Bronchus fibroblast of lung (primary cell): ENCODE results near the gene CFAP119. TPM values are rescaled to one million over a fixed set of nuclear protein-coding genes. Genes with fewer than 3 reads are reported as not detected.

Source experiments
- total RNA-seq: library from RNA; depleted of rRNA; stranded (reverse); fragments of >200 nt; gene quantifications from 2 replicates; pipeline ENCODE4 v1.2.3, GENCODE V29; 2015

CFAP119 gene
- 2.7 and 6.2 TPM in 2 replicates for total RNA-seq

DNA sequence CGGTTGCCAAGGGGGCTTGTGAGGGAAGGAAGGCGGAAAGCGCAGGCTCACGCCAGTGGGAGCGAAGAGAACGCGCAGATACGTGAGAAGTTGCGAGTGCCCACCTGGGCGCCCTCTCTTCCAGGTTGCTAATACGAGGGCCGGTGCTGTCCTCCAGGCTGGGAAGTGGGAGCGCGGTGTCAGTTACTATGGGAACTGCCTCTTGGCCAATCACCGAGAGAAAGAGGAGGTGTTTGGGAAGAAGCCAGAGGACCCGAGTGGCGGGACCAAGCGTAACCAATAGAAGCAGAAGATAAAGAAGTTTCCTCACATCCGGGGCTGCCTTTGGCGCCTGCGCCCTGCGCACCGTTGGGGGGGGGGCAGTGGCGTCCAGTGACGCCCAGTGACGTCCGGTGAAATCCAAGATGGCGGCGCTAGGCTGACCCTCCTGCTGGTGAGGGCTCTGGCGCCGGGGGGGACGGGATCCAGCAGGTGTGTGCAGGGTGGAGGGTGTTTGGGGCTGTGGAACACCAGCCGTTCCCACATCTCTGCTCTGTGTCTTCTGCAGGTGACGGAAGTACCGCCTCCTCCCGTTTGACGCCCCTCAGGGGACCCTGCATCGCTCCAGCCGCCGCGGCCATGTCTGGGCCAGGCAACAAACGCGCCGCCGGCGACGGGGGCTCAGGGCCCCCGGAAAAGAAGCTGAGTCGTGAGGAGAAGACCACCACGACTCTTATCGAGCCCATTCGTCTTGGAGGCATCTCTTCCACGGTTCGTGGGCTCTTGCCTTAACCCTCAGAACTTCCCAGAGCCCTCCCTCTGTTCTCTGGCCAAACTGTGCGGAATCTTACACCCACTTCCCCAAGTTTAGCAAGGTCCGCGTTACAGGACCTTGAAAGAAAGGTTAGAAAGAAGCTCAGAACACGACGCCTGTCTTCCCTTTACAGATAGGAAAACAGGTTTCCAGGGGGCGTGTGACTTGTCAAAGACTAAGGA, at the start of gene CFAP119, which contains the start of gene RNF40:
Gene CFAP119, minus strand, starts transcription at position 135 of the 975 bp plus-strand sequence. CDS start 314 bp downstream, outside the sequence.
Gene RNF40, plus strand, starts transcription at position 395 of the 975 bp plus-strand sequence. Its CDS starts 224 bp downstream, at position 619.

DNA sequence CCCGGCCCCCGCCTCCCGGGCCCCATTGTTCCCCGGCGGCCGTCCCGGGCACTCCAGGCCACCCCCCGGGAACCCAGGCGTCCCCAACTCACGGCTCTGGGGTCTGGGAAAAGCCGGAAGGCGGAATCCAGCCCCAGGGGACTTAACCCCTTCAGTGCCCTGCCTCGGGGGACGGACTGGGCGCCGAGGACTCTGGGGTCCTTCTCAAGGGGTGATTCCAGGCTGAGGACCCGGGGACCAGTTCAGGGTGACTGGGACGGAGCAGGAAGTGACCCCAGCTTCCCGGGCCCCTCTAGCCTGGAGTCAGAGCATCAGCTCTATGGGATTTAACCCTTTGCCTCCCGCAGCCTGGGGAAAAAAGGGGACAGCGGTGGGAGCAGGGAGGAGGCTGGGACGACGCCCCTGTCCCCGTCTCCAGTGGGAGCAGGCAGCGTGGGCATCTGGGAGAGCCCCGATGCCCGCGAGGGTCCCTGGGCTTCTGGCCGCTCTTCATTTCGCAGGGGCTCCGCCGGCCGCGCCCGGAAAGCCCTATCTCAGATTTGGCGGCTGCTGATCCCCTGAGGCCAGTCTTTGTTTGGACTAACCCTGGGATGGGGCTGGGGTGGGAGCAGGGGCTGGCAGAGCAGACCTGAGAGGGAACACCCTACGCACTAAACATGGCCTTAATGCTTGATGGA, 25.2 kb upstream of the CFAP119 start, which contains the start of gene ZNF629:
Gene ZNF629, minus strand, starts transcription at position 270 of the 677 bp plus-strand sequence. CDS start 2,723 bp downstream, outside the sequence.

DNA sequence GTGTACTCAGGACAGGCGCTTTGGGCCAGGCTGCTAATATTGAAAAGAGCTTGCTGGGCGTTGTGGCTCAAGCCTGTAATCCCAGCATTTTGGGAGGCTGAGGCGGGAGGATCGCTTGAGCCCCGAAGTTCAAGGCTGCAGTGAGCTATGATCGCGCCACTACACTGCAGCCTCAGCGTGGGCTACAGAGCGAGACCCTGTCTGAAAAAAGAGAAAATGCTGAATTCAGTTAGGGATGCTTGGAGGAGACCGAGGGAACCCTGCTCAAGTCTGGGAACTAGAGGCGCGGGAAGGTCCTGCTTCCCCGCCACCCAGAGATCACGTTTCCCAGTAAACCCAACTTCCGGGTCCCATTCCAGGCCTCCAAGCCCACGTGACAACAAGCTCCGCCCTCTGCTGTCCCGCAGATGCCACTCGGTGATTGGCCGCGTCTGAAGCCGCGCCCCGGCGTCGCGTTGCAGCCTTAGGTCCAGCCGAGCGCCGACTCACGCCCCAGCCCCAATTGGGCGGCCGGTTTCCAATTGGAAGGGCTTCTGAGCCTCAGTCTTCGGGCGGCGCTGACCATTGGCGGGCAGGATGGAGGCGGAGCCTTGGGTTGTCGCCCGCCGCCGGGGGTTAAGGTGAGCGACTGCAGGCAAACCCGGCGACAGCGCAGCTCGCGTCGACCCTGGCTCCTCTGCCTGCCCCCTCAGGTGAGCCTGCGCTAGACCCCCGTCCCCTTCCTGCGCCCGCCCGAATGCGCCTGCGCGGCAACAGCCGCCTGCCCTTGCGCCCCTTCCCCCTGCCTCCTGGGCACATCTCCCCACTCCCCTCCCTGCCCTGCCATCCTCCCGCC, 13.8 kb downstream of the CFAP119 start, which contains the start of gene PHKG2:
Gene PHKG2, plus strand, starts transcription at position 627 of the 835 bp plus-strand sequence. CDS start 396 bp downstream, outside the sequence.

Other genes starting within 250 kb of the CFAP119 start
- gene ZNF768, start 235.5 kb downstream of the CFAP119 start, total RNA-seq, result 22.9 and 27.9 TPM in 2 replicates
- 7.3 and 8.1 TPM in 2 replicates for gene ZNF747, start 227.2 kb downstream of the CFAP119 start, total RNA-seq
- 5.5 and 6.2 TPM in 2 replicates for gene ZNF764, start 203.7 kb downstream of the CFAP119 start, total RNA-seq
- 11.1 and 14.0 TPM in 2 replicates for gene ZNF688, start 190.3 kb downstream of the CFAP119 start, total RNA-seq
- gene ZNF785, start 176.4 kb downstream of the CFAP119 start, total RNA-seq, result 4.9 and 6.2 TPM in 2 replicates
- gene ZNF689, start 151.7 kb downstream of the CFAP119 start, total RNA-seq, result 6.4 and 7.3 TPM in 2 replicates
- gene PRR14, start 111.1 kb downstream of the CFAP119 start, total RNA-seq, result 21.4 and 23.5 TPM in 2 replicates
- 19.3 TPM in 2 replicates for gene FBRS, start 103.6 kb downstream of the CFAP119 start, total RNA-seq
- gene SRCAP, start 62.9 kb downstream of the CFAP119 start, total RNA-seq, result 6.2 and 12.4 TPM in 2 replicates
- gene PHKG2, start 13.6 kb downstream of the CFAP119 start, total RNA-seq, result 29.4 and 32.3 TPM in 2 replicates
- gene RNF40, start 260 bp upstream of the CFAP119 start, total RNA-seq, result 60.7 and 88.3 TPM in 2 replicates
- gene ZNF629, start 25.1 kb upstream of the CFAP119 start, total RNA-seq, result 12.5 and 14.1 TPM in 2 replicates
- gene BCL7C, start 132.0 kb upstream of the CFAP119 start, total RNA-seq, result 79.2 and 85.0 TPM in 2 replicates
- gene CTF1, start 134.6 kb upstream of the CFAP119 start, total RNA-seq, result 2.5 and 4.7 TPM in 2 replicates
- 16.0 and 19.6 TPM in 2 replicates for gene FBXL19, start 161.5 kb upstream of the CFAP119 start, total RNA-seq
- 36.0 and 37.8 TPM in 2 replicates for gene ORAI3, start 187.0 kb upstream of the CFAP119 start, total RNA-seq
- 3.7 and 3.9 TPM in 2 replicates for gene SETD1A, start 195.7 kb upstream of the CFAP119 start, total RNA-seq
- 20.4 and 20.7 TPM in 2 replicates for gene HSD3B7, start 223.1 kb upstream of the CFAP119 start, total RNA-seq
- gene STX1B, start 248.6 kb upstream of the CFAP119 start, total RNA-seq, result 0.50 and 1.2 TPM in 2 replicates